Stimulated activated memory B cell treated with anti-CD40 and anti-IgM and Interleukin-4, amounts not matched to agents 10 μg/mL and 1 μg/mL and 100 μg/mL, for 72 hours (primary cell): ENCODE measurements around the gene DDX1.

ENCODE experiments used
- ATAC-seq: fragments of 150-1000 bp; cut with Tn5 transposase; 2 replicates; pipeline ENCODE4 v1.10.0; 2021
- H3K27ac Mint-ChIP-seq: one replicate; pipeline ENCODE4 v1.8.0; 2022; ENCODE audit warnings: mild to moderate bottlenecking, mixed read lengths
- H3K27me3 Mint-ChIP-seq: one replicate; pipeline ENCODE4 v1.8.0; 2022; ENCODE audit warnings: mixed read lengths
- H3K36me3 Mint-ChIP-seq: one replicate; pipeline ENCODE4 v1.8.0; 2022; ENCODE audit warnings: mixed read lengths
- H3K4me1 Mint-ChIP-seq: one replicate; pipeline ENCODE4 v1.8.0; 2022; ENCODE audit warnings: mixed read lengths
- H3K4me3 Mint-ChIP-seq: one replicate; pipeline ENCODE4 v1.8.0; 2022; ENCODE audit warnings: mild to moderate bottlenecking, moderate library complexity, mixed read lengths
- H3K9me3 Mint-ChIP-seq: one replicate; pipeline ENCODE4 v1.8.0; 2022; ENCODE audit warnings: mixed read lengths

The DDX1 gene

DNA sequence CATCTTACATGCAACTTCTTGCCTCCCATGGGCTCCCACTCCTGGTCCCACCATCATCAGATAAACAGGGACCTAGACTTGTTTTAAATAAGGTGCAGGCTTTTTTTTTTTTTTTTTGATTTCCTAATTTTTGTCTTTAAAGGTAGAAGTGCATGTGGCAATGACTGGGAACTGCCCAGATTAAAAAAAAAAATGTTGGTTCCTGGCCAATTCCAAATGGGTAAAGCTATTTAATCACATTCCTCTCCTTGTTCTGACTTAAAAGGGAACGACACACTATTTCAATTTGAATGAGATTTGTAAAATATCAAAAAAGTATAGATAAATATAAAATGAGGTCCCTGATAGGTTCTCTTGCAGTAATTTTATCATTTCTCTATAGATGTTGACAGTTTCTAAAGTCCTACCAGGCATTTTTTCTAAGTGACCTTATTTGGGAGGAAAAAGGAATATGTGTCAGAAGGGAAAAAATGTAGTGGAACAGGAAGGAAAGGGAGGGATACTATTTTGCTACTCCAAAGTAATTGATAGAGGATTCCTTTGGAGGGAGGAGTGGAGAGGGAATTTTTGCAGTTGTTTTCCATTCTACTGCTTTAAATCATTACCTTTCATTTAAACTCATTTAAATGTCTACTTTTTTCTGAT lies 43.3 kb downstream of the DDX1 start:
- no peak for ATAC-seq
- peaks cover 43% of the 10 kb centered on the region for H3K36me3 Mint-ChIP-seq
- H3K27me3 Mint-ChIP-seq: no peaks in the 10 kb centered on the region
- H3K9me3 Mint-ChIP-seq: no peaks in the 10 kb centered on the region
- H3K4me1 Mint-ChIP-seq: no peaks in the 10 kb centered on the region
- no peak overlapping the region for H3K4me3 Mint-ChIP-seq
- H3K27ac Mint-ChIP-seq: no peak overlapping the region

DNA sequence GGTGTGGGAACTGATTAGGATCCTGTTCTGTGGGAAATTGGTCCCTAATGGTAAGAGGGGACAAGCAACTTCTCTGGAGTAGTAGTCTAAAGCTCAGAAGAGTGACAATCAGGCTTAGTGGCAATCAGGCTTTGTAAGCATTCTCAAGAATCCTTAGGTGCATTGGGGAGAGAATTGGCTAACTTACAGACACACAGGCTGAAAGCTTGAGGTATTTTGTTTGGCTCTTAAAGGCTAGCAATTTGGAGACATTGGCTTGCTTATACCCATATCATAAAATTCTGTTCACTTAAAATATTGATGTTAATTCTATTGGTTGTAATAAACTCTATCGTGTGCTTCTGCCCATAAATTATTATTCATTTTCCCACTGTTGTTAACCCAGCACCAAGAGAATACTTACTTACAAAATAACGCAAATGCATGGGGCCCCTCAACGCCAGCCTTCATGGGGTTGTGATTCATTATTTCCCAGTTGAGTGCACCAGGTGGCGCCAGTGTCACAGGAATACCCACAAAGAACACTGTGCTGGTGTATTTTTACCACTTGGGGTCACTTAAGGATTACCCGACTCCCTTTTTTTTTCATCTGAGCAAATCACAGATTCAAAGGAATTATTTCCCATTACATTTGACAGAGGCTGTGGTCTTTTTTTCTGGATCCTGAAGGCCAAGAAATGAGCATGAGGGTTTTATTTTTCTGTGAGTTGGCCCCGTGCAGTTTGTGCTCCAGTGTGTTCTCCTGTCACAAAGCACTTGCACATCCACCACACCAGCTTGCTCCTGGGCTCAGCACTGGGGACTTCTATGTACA lies 45.5 kb downstream of the DDX1 start:
- Mint-ChIP-seq H3K27ac (no peak overlapping the region), H3K27me3 (no peaks in the 10 kb centered on the region), H3K36me3 (peaks cover 43% of the 10 kb centered on the region), H3K9me3 (peaks cover 6% of the 10 kb centered on the region), H3K4me3 (no peak overlapping the region), H3K4me1 (no peaks in the 10 kb centered on the region)
- ATAC-seq: peak; percentile 76

DNA sequence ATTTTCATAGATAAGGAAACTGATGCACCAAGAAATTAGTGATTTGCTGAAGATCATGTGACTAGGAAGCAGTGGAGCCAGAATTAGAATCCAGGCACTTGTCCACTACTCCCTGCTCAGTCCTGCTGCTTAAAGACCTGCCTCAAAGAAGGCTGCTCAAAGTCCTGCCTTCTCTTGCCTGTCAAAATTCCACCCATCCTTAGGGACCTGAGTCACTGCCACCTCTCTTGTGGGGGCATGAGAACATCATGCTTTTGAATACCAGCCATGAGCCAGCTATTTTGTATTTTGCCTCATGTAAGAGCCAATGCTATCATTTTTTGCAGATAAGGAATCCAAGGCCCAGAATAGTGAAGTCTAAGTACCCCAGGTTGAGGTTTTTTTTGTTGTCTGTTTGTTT lies 47.1 kb downstream of the DDX1 start:
- Mint-ChIP-seq H3K27ac (no peak overlapping the region), H3K9me3 (peaks cover 6% of the 10 kb centered on the region), H3K4me3 (no peak overlapping the region), H3K36me3 (peaks cover 33% of the 10 kb centered on the region), H3K4me1 (no peaks in the 10 kb centered on the region), H3K27me3 (no peaks in the 10 kb centered on the region)
- ATAC-seq: no peak

DNA sequence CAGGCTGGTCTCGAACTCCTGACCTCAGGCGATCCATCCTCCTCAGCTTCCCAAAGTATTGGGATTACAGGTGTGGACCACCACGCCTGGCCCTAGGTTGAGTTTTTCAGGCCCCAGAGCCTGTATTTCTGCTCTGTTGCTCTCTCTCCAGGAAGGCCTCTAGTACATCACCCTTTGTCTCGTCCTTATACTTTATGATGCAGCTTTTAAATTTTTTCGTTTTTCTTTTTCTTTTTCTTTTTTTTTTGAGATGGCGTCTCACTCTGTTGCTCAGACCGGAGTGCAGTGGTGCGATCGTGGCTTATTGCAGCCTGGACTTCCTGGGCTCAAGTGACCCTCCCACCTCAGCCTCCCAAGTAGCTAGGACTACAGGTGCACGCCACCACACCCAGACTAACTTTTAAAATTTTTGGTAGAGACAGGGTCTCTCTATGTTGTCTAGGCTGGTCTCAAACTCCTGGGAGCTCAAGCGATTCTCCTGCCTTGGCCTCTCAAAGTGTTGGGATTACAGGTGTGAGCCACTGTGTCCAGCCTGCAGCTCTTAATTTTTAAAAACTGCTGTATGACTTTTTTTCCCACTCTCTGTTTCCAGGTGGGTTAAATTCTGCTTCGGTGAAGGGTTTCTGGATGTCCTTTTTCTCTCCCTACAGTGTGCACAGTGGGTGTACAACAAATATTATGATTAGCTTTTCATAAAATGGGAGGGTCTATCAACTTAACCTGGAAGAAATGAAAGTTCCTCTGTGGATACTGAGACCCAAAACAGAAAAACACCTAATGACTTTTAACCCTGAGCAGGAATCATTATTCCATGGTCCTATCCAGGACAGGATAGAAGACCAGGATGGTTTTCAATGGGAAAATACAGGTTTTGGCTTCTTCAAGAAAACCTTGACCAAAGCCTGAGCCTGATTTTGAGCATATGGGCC lies 47.9 kb downstream of the DDX1 start:
- no peak overlapping the region for H3K27ac Mint-ChIP-seq
- H3K4me3 Mint-ChIP-seq: no peak overlapping the region
- H3K36me3 Mint-ChIP-seq: peaks cover 33% of the 10 kb centered on the region
- peaks cover 6% of the 10 kb centered on the region for H3K9me3 Mint-ChIP-seq
- no peak for ATAC-seq
- H3K27me3 Mint-ChIP-seq: no peaks in the 10 kb centered on the region
- no peaks in the 10 kb centered on the region for H3K4me1 Mint-ChIP-seq

DNA sequence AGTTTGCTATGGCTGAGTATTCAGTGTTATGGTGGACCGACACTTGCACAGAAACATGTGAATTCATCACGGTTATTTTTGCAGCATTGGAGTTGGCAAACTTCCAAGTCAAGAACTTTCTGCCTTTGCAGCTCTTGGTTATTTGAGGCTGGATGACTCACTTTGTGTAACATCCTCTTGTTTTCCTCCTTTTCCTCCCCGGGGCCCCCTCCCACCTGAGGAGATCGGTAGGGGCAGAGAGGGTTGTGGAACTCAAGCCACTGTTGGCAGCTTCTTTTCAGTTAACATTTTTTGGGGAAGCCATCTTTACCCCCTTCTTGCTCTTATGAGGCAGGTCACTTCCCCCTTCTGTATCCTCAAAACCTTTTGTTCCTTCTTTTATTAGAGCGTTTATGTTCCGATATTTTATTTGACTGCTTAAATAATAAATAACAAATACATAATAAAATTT lies 48.6 kb downstream of the DDX1 start:
- Mint-ChIP-seq H3K4me3 (no peak overlapping the region), H3K27ac (no peak overlapping the region), H3K9me3 (peaks cover 6% of the 10 kb centered on the region), H3K4me1 (no peaks in the 10 kb centered on the region), H3K36me3 (peaks cover 33% of the 10 kb centered on the region), H3K27me3 (no peaks in the 10 kb centered on the region)
- ATAC-seq: no peak

DNA sequence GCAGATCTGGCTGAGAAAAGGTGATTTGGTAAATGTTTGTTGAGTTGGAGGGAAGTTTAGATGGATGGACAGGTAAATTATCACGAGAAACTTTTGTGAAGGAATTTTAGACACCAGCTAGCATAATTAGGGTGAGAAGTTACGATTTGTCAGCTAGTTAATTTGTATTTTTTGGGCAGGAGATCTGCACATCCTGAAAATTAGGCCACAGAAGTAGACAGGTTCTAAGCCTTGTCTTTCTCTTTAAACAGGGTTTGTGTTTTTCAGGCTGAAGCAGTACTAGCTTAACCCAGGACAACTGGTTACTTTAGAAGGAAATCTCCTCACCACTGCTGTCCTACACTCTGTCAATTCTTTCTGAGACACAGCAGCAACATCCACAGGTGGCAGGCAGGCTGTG lies 49.1 kb downstream of the DDX1 start:
- ATAC-seq: no peak
- Mint-ChIP-seq H3K4me3 (no peak overlapping the region), H3K27me3 (no peaks in the 10 kb centered on the region), H3K9me3 (peaks cover 6% of the 10 kb centered on the region), H3K27ac (no peak overlapping the region), H3K4me1 (no peaks in the 10 kb centered on the region), H3K36me3 (peaks cover 33% of the 10 kb centered on the region)

DNA sequence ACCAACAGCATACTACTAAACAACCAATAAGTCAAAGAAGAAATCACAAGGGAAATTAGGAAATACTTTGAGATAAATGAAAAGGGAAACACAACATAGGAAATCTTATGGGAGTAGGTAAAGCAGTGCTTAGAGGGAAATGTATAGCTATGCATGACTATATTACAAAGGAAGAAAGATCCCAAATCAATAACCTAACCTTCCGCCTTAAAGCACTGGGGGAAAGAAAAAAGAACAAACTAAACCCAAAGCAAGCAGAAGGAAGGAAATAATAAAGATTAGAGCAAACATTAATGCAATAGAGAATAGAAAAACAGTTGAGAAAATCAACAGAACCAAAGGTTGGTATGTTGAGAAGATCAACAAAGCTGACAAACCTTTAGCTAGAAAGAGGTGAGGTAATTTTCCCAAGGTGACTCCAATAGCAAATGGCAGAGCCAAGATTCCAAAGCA lies 49.9 kb downstream of the DDX1 start:
- H3K9me3 Mint-ChIP-seq: peaks cover 6% of the 10 kb centered on the region
- ATAC-seq: no peak
- peaks cover 33% of the 10 kb centered on the region for H3K36me3 Mint-ChIP-seq
- no peak overlapping the region for H3K27ac Mint-ChIP-seq
- H3K27me3 Mint-ChIP-seq: no peaks in the 10 kb centered on the region
- no peaks in the 10 kb centered on the region for H3K4me1 Mint-ChIP-seq
- no peak overlapping the region for H3K4me3 Mint-ChIP-seq

DNA sequence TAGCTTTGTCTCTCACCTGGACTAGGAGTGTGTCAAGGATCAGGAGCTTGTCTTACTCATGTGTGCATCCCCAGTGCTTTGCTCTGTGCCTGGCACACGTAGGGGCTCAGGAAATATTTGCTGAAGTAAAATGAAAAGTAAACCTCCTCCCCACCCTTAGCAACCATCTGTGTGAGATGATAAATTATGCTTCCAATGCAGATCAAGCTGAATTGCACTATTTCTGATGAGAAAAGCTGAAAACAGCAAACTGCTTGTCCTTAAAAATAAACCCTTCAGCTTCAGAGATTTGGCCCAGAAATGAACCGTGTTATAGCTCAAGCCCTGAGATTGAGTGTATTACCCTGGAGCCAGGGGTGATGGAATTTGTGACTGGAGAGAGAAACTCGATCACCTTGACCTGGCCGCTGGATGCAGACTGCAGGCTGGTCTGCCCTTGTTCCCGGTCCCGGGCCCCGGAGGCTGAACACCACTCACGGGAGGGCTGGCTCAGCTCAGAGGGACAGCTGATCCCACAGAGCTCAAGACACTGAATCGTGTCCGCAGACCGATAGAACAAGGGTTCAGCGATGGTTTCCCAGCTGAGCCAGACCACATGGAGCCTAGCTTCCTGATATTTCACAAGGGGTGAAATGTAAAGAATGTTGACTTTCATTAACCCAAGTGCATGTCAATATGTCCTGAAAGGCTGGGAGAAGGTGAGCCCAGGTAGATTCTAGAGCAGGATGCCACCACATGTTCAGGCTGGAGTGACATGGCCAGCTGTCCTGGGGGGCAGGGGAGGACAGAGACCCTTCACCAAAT lies 50.5 kb downstream of the DDX1 start:
- Mint-ChIP-seq H3K9me3 (peaks cover 6% of the 10 kb centered on the region), H3K36me3 (peaks cover 33% of the 10 kb centered on the region), H3K27ac (no peak overlapping the region), H3K4me1 (no peaks in the 10 kb centered on the region), H3K27me3 (no peaks in the 10 kb centered on the region), H3K4me3 (no peak overlapping the region)
- no peak for ATAC-seq

DNA sequence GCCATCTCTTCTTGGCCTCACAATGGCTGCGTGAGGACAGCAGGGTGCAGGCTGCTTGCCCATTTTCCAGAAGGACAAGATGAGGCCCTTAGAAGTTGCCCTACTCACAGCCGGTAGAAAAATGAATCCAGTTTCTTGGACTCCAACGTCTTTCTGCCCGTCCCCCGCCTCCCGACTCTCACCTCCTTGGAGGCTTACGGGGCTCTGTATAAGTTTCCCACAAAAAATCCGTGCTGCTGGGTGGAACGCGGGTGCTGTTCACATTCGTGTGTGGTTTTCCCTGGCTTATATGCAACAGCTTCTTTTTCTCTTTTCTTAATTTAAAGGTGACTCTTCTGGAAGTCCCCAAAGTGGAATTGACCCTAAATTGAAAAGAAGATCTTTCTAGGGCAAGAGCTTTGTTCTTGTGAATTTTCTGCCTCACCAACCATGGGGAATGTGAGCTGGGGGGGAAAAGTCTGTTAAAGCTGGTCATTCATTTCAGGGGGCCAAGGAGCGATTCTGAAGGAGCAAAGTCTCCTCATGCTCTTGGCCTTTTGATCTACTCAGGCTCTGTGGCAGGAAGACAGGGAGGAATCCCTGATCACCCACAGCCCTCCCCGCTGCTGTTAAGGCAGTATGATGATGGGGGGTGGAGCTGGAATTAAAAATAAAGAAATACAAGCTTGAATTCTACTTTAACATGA lies 51.3 kb downstream of the DDX1 start:
- Mint-ChIP-seq H3K9me3 (peaks cover 6% of the 10 kb centered on the region), H3K4me3 (no peak overlapping the region), H3K36me3 (peaks cover 33% of the 10 kb centered on the region), H3K27me3 (no peaks in the 10 kb centered on the region), H3K4me1 (no peaks in the 10 kb centered on the region), H3K27ac (no peak overlapping the region)
- no peak for ATAC-seq

DNA sequence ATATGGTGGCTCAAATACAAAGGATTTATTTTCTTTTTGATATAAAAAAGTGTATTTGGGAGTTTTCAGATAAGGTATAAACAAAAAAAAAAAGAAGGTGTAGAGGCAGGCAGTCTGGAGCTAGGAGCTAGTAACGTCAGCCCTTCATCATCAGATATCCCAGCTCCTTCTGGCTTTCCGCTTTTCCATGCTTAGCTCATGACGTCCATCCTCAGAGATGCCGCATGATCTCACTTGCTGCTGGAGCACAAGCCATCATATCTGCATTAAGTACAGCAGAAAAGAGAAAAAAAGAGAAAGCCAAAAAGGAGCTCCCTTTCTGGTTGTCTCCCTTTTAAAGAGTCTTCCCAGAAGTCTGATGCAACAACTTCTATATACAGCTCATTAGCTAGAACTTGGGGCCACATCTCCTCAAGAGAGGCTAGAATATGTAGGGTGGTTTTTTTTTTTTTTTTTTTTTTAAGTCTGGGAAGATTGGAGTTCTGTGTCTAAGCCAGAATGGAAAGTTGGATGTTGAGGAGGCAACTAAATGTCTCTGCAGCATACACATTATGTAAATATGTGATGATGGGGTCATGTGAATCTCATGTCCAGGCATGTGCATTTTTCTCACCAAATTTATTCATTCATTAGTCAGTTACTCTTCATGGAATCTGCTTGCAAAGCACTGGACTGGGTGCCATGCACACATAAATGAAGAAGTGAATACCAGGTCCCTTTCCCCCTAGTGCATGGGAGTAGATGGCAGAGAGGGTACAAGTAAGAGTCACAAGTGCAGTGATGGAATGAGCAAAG lies 52.3 kb downstream of the DDX1 start:
- Mint-ChIP-seq H3K27ac (no peak overlapping the region), H3K9me3 (peaks cover 6% of the 10 kb centered on the region), H3K4me3 (no peak overlapping the region), H3K27me3 (no peaks in the 10 kb centered on the region), H3K4me1 (no peaks in the 10 kb centered on the region), H3K36me3 (peaks cover 28% of the 10 kb centered on the region)
- ATAC-seq: no peak

DNA sequence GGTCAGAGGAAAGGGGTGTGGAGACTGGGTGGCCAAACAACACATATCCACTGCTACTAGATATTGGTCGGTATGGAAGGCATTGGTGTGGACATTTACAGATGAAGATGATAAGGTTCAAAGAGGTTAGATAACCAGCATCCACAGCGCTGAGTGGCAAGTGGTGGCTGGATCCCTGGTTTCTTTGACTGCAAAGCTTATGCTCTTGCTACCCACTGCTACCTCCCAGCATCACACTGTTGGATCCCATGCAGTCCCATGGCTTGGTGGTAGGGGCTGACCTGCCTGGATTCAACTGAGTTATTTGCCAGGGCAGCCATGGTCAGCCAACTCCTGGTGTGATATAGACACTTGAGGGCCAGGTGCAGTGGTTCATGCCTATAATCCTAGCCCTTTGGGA lies 53.6 kb downstream of the DDX1 start:
- Mint-ChIP-seq H3K36me3 (peaks cover 20% of the 10 kb centered on the region), H3K27ac (no peak overlapping the region), H3K4me3 (no peak overlapping the region), H3K9me3 (peaks cover 6% of the 10 kb centered on the region), H3K27me3 (no peaks in the 10 kb centered on the region), H3K4me1 (no peaks in the 10 kb centered on the region)
- no peak for ATAC-seq

DNA sequence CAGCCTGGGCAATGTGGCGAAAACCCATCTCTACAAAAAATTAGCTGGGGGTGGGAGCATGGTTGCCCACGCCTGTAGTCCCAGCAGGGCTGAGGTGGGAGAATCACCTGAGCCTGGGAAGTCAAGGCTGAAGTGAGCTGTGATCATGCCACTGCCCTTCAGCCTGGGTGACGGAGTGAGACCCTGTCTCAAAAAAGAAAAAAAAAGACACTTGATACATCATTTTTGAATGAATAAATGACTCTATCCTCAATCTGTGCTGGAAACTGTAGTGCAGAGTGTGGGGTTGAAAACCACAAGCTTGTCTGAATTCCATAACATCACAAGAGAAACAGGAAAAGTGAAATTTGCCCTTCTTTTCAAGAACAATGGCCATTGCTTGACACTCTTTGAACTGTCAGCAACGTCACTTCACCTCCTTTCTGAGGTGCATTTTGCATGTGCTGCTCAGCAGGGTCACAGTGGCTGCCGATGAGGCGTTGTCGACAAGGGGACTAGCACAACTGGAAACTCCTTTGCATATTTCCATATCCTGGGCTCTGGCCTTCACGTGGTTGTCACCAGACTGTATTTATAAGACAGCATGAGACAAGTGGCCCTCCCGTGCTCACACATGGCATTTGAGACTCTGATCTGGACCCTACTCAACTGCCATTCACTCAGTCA lies 54.2 kb downstream of the DDX1 start:
- H3K4me3 Mint-ChIP-seq: no peak overlapping the region
- H3K36me3 Mint-ChIP-seq: peaks cover 15% of the 10 kb centered on the region
- H3K27me3 Mint-ChIP-seq: no peaks in the 10 kb centered on the region
- peak; percentile 17 for ATAC-seq
- H3K27ac Mint-ChIP-seq: no peak overlapping the region
- H3K4me1 Mint-ChIP-seq: no peaks in the 10 kb centered on the region
- H3K9me3 Mint-ChIP-seq: peaks cover 6% of the 10 kb centered on the region

DNA sequence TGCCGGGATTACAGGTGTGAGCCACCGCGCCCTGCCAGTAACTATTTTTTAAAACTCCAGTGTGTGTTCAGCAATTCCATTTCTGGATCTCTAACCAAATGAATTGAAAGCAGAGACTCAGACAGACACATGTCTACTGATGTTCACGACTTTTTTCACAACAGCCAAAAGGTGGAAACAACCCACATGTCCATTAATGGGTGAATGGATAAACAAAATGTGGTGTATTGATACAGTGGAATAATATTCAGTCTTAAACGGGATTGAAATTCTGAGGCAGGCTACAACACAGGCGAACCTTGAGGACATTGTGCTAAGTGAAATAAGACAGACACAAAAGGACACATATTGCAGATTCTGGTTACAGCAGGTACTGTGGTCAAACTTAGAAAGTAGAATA lies 55.0 kb downstream of the DDX1 start:
- Mint-ChIP-seq H3K36me3 (peaks cover 7% of the 10 kb centered on the region), H3K4me3 (no peak overlapping the region)

More for the DNA sequence above, 55.0 kb downstream of the DDX1 start:
- no peaks in the 10 kb centered on the region for H3K9me3 Mint-ChIP-seq
- ATAC-seq: no peak
- H3K4me1 Mint-ChIP-seq: no peaks in the 10 kb centered on the region
- H3K27me3 Mint-ChIP-seq: no peaks in the 10 kb centered on the region
- H3K27ac Mint-ChIP-seq: no peak overlapping the region
